Measurements from ENCODE around the gene ADGB.

The ADGB gene

GRCh38 chr6:146819596-146820320 is 221.0 kb downstream of the ADGB start:
- H3K4me3 Mint-ChIP-seq, result no peak overlapping the region
- no peak for DNase-seq
- no peak for TF ChIP-seq CTCF (IDR thresholded peaks at IDR 0.05)
- no peaks in the 10 kb centered on the region for H3K9me3 Mint-ChIP-seq
- peaks cover 4% of the 10 kb centered on the region for H3K4me1 Mint-ChIP-seq
- no peak overlapping the region for H3K27ac Mint-ChIP-seq
- no peaks in the 10 kb centered on the region for H3K27me3 Mint-ChIP-seq (ENCODE audit: low read depth, poor library complexity)
- no peaks in the 10 kb centered on the region for H3K36me3 Mint-ChIP-seq (ENCODE audit: low read depth)

GRCh38 chr6:146827216-146827928 is 228.6 kb downstream of the ADGB start:
- no peaks in the 10 kb centered on the region for H3K4me1 Mint-ChIP-seq
- no peaks in the 10 kb centered on the region for H3K9me3 Mint-ChIP-seq
- TF ChIP-seq CTCF (IDR thresholded peaks at IDR 0.05), result no peak
- DNase-seq, result no peak
- H3K27ac Mint-ChIP-seq, result no peak overlapping the region
- H3K4me3 Mint-ChIP-seq, result no peak overlapping the region
- peaks cover 2% of the 10 kb centered on the region for H3K27me3 Mint-ChIP-seq (ENCODE audit: low read depth, poor library complexity)
- H3K36me3 Mint-ChIP-seq (ENCODE audit: low read depth), result no peaks in the 10 kb centered on the region

GRCh38 chr6:146829792-146830565 is 231.2 kb downstream of the ADGB start:
- H3K36me3 Mint-ChIP-seq (ENCODE audit: low read depth), result no peaks in the 10 kb centered on the region
- H3K4me3 Mint-ChIP-seq, result no peak overlapping the region
- H3K9me3 Mint-ChIP-seq, result peaks cover 9% of the 10 kb centered on the region

GRCh38 chr6:146833157-146833556 is 234.4 kb downstream of the ADGB start:
- Mint-ChIP-seq H3K4me1 (no peaks in the 10 kb centered on the region), H3K27me3 (ENCODE audit: low read depth, poor library complexity) (peaks cover 7% of the 10 kb centered on the region), H3K9me3 (peaks cover 9% of the 10 kb centered on the region), H3K27ac (no peak overlapping the region), H3K36me3 (ENCODE audit: low read depth) (no peaks in the 10 kb centered on the region), H3K4me3 (no peak overlapping the region)
- DNase-seq, result no peak
- no peak for TF ChIP-seq CTCF (IDR thresholded peaks at IDR 0.05)

More at GRCh38 chr6:146829792-146830565, 231.2 kb downstream of the ADGB start:
- peaks cover 7% of the 10 kb centered on the region for H3K27me3 Mint-ChIP-seq (ENCODE audit: low read depth, poor library complexity)
- H3K4me1 Mint-ChIP-seq, result no peaks in the 10 kb centered on the region
- no peak for DNase-seq
- TF ChIP-seq CTCF (IDR thresholded peaks at IDR 0.05), result no peak
- no peak overlapping the region for H3K27ac Mint-ChIP-seq

GRCh38 chr6:146840216-146840615 is 241.4 kb downstream of the ADGB start:
- no peaks in the 10 kb centered on the region for H3K4me1 Mint-ChIP-seq
- no peak for DNase-seq
- H3K36me3 Mint-ChIP-seq (ENCODE audit: low read depth), result no peaks in the 10 kb centered on the region
- H3K27me3 Mint-ChIP-seq (ENCODE audit: low read depth, poor library complexity), result no peaks in the 10 kb centered on the region
- H3K27ac Mint-ChIP-seq, result no peak overlapping the region
- no peak overlapping the region for H3K4me3 Mint-ChIP-seq
- H3K9me3 Mint-ChIP-seq, result peaks cover 3% of the 10 kb centered on the region
- TF ChIP-seq CTCF (IDR thresholded peaks at IDR 0.05), result no peak

All from nephron progenitor cell (in vitro differentiated cells).